SK-N-SH (cell line): ENCODE data around the gene IGSF9.

ENCODE experiments used
- CTCF ChIP-seq: fragments of 200-600 bp; sonication (generic); IDR thresholded peaks from 2 replicates; pipeline ENCODE4 v1.6.1; 2017; ENCODE audit warnings: antibody characterized with exemption, mild to moderate bottlenecking, moderate library complexity
- EZH2phosphoT487 ChIP-seq: fragments of 200-600 bp; sonication (generic); IDR thresholded peaks from 2 replicates; pipeline ENCODE4 v1.6.1; 2017; ENCODE audit warnings: low read depth, mixed run types, mild to moderate bottlenecking, antibody characterized with exemption, moderate library complexity, borderline replicate concordance
- FOSL2 ChIP-seq: IDR thresholded peaks from 2 replicates; pipeline ENCODE4 v1.4.0; 2012; ENCODE audit warnings: low read depth, mild to moderate bottlenecking, moderate library complexity, borderline replicate concordance
- FOXM1 ChIP-seq: IDR thresholded peaks from 2 replicates; pipeline ENCODE4 v1.4.0; 2012; ENCODE audit warnings: low read depth, mild to moderate bottlenecking
- USF2 ChIP-seq: fragments of 150-350 bp; IDR thresholded peaks from 2 replicates; pipeline ENCODE4 v1.6.1; 2017; ENCODE audit warnings: antibody characterized with exemption, low read length, low read depth, borderline replicate concordance

- TF ChIP-seq USF2, result no peak
- TF ChIP-seq FOSL2, result no peak
- no peak for TF ChIP-seq CTCF
- no peak for TF ChIP-seq FOXM1
- TF ChIP-seq EZH2phosphoT487, result no peak
Observed at GRCh38 chr1:159940006-159940620, 5.3 kb downstream of the IGSF9 start.
